Hippocampal formation (tissue), 2 donors: ENCODE measurements around the gene JAKMIP1.
A peak's percentile ranks its signal among the peaks of the same experiment; 100 is the strongest.
"Not testable (repeated sequence)": the region's sequence is repeated elsewhere in the genome, so short reads cannot be mapped to it uniquely, and the experiment has no call there.

ENCODE experiments used
- DNase-seq, 2 donors: peaks; one replicate each; lab custom pipeline; 2025; lab: John Stamatoyannopoulos, UW

Gene JAKMIP1

DNA sequence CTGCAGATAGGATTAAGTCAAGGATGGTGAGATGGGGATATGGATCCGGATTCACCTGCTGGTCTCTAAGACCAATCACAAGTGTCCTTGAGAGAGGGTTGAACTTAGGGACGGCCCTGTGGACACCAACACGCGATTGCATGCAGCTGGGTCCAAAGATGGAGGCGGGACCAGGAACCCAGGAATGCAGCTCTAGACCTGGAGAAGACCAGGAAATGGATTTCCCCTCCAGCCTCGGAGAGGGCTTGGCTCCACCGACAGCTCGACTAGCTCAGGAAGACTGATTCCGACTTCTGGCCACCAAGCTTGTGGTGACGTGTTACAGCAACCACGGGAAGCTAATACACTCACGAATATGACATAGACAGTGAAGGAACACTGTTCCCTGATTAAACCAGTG is 186.8 kb downstream of the JAKMIP1 start:
- DNase-seq: no peak

DNA sequence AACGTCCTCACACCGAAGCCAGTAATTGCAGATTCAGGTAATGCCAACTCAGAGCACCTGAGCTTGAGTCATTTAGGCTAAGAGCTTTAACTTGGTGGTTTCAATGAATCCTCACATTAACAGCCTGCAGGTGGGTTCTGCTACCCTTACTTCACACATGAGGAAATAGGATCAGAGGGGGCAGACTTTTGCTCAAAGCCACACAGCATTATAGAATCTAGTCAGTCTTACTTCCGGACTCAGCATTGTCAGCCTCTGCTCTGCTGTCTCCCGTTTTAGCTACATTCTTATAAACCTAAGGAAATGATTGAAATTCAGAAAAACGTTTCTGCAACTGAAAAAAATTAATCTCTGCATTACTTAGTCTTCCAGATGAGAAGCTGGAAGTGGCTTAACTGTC is 188.1 kb downstream of the JAKMIP1 start:
- DNase-seq: no peak

- DNase-seq: peak; percentile 4 to 28
Observed at GRCh38 chr4:6011686-6012085, 188.7 kb downstream of the JAKMIP1 start.

DNA sequence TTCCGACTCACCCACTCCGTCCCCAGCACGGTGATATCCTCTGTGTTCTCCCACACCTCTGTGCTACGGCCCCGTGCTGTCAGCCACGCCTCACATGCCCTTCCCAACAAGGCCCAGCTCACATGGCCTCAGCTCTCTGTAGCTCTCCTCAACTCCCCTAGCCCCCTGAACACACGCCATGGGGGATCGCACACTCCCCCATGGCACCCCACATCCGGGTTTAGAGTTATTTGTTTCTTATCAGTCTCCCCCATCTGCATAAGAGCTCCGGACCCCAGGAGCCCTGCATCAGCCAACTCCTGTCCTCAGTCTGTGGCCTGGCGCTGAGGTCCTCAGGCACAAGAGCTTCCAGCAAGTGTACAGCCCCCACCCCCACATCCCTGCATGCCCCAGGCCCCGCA is 189.1 kb downstream of the JAKMIP1 start:
- no peak for DNase-seq

- DNase-seq: no peak
Observed at GRCh38 chr4:6010789-6011188, 189.6 kb downstream of the JAKMIP1 start.

- DNase-seq: no peak
Observed at GRCh38 chr4:6009452-6009851, 190.9 kb downstream of the JAKMIP1 start.

GRCh38 chr4:6008766-6009385 is 191.5 kb downstream of the JAKMIP1 start:
- DNase-seq: no peak

GRCh38 chr4:6008092-6008551 is 192.2 kb downstream of the JAKMIP1 start:
- no peak for DNase-seq

GRCh38 chr4:6005175-6005574 is 195.2 kb downstream of the JAKMIP1 start:
- no peak for DNase-seq

DNA sequence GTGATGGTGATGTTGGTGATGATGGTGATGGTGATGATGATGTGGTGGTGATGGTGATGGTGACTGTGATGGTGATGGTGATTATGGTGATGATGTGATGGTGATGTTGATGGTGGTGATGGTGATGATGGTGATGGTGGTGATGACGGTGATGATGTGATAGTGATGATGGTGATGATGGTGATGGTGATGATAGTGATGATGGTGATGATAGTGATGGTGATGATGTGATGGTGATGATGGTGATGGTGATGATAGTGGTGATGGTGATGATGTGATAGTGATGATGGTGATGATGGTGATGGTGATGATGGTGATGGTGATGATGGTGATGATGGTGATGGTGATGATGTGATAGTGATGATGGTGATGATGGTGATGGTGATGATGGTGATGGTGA is 196.9 kb downstream of the JAKMIP1 start:
- not testable (repeated sequence) for DNase-seq

GRCh38 chr4:6002926-6003325 is 197.4 kb downstream of the JAKMIP1 start:
- no peak for DNase-seq

DNA sequence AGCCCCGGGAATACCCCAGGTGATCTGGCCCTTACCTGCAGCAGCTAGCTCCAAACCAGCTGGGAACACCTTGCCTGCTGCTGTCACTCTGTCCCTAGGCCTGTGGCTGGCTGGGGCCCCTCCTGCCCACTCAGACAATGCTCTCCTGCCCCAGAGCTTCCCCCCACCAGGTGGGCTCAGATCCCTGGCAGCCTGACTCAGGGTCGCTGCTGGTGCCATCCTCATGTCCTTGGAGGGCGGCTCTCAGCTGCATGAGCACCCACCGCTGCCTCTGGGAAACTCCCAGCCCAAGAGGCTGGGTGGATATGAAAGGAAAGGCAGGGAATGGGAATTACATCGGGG is 197.9 kb downstream of the JAKMIP1 start:
- DNase-seq: no peak

GRCh38 chr4:6001680-6002491 is 198.5 kb downstream of the JAKMIP1 start:
- no peak for DNase-seq

DNA sequence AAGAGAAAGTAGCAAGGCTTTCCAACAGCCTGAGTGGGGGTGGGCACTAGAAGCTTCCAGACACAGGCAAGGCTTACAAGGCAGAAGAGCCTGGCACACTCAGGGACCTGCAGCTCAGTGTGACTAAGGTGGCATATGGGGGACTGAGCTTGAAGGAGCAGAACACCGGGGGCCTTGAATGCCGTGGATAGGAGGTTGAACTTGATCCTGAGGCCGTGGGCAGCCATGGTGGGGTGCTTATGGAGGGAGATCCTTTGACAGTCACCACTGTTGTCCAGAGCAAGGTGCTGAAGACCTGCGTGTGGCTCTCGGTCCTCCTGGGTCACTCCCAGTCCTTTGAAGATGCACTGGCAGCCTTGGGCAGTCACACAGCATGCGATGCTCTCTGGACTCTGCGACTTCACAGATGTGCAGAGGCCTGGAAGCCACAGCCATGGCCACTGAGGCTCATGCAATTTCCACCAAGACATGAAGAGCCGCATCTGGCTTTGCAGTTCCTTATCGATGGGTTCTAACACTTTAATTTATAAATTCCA is 200.5 kb downstream of the JAKMIP1 start:
- no peak for DNase-seq

- no peak for DNase-seq
Observed at GRCh38 chr4:5999356-5999755, 201.0 kb downstream of the JAKMIP1 start.

GRCh38 chr4:5998333-5998936 is 201.9 kb downstream of the JAKMIP1 start:
- DNase-seq: peak; percentile 43 to 72

DNA sequence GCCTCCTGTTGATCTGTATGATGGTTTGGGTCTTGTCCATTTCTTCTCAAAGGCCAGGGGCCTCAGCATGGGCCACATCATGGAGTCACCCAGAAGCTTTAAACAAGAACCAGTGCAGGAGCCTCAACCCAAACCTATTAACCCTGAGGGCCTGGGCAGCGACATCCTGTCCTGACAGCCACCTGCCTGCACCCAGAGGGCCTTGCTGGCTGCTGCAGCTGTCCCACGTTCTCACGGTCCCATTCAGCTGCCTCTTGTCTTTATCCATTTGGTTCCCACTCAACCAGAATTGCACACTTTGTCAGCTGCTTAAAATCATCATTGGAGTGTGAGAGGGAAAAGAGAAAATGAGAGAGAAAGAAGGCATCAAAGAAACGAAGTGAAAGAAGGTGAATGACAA is 203.7 kb downstream of the JAKMIP1 start:
- no peak for DNase-seq

GRCh38 chr4:5995901-5996623 is 204.3 kb downstream of the JAKMIP1 start:
- DNase-seq: no peak

DNA sequence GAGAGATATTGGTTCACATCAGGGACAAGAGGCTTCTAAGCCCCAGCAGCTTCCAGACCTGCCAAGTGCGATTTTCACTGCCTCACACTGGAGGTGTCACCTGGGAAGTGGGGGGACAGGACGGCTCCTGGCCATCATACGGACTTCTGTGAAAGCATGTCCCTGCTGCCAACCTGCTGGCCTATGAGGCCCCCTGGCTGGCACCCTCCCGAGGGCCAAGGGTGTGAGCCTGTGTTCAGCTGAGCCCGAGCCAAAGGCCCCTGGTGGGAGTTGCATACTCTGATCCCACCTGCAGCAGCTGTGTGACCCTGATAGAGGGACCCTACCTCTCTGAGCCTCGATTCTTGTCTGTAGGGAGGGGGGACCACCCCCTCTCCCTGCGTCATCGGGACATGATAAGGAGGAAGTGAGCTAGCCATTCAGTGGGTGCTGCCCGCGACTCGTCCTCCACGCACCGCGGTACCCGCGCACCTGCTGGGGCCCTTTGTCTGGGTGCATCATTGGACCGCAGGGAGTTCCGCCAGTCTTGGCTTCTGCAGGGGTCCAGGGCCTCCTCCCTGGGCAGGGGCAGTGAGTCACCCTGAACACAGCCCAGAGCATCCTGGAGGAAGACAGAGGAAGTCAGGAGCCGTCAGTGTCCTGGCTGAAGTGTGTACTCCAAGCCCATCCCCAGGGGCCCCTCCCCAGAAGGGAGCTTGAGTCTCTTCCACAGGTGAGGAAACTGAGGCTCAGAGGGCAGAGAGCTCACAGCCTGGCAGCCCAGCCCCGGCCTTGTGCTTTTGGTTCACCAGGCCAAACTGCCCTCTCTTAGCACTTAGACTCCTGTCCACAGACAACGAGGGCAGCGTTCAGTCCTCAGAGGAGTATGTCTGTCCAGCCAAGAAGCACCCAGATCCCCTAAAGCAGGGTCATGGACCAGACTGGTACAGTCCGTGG is 206.2 kb downstream of the JAKMIP1 start:
- DNase-seq: no peak

DNA sequence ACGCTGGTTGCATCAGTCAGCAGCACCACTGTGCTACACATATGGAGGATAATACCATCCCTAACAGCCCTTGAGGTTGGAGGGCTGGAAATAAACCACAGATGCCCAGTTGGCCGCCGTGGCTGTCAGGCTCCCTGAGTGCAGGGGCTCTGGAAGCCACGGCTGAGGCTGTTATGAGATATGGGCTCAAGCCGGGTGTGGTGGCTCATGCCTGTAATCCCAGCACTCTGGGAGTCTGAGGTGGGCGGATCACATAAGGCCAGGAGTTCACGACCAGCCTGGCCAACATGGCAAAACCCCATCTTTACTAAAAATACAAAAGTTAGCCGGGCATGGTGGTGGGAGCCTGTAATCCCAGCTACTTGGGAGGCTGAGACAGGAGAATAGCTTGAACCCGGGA is 207.0 kb downstream of the JAKMIP1 start:
- DNase-seq: not testable (repeated sequence)

- DNase-seq: no peak
Observed at GRCh38 chr4:5992828-5993321, 207.5 kb downstream of the JAKMIP1 start.
